Panc1 (cell line): Measurements from ENCODE around the gene ATP10D. TPM values are rescaled to one million over a fixed set of nuclear protein-coding genes. Genes with fewer than 3 reads are reported as not detected.

ENCODE experiments used
- ATAC-seq: fragments of 200-7000 bp; cut with Tn5 transposase; 2 replicates; pipeline ENCODE4 v1.9.1; 2020; ENCODE audit warnings: mild to moderate bottlenecking, moderate library complexity
- BruUV-seq: library from RNA; stranded (reverse); fragments of 400-500 nt; replicated peaks from 2 replicates; lab custom pipeline; 2021; lab: Mats Ljungman, UMichigan
- CTCF ChIA-PET: fragments of 300-600 bp; sonication (Branson Sonifier 250); formaldehyde crosslinking; loops from one replicate; lab custom pipeline; 2022; ENCODE audit warnings: antibody characterized with exemption; lab: Charles Lee
- POLR2A ChIA-PET: fragments of 300-600 bp; sonication (Branson Sonifier 250); formaldehyde crosslinking; loops from one replicate; lab custom pipeline; 2022; ENCODE audit warnings: antibody characterized with exemption; lab: Charles Lee
- DNase-seq: peaks from one replicate; pipeline ENCODE4 v3.0.0-alpha.2; 2010; ENCODE audit warnings: low read depth, low spot score
- H3K27ac ChIP-seq: 2 replicates; pipeline ENCODE4 v1.5.1; 2011; ENCODE audit warnings: mild to moderate bottlenecking, low read length, inconsistent platforms
- H3K27me3 ChIP-seq: fragments of 200-500 bp; sonication (Bioruptor generic); 2 replicates; pipeline ENCODE4 v1.6.0; 2014; ENCODE audit warnings: low read length, inconsistent platforms; ENCODE audit not compliant: control insufficient read depth, insufficient read depth
- H3K36me3 ChIP-seq: fragments of 200-500 bp; sonication (Bioruptor generic); 2 replicates; pipeline ENCODE4 v1.5.1; 2014; ENCODE audit warnings: inconsistent platforms, mild to moderate bottlenecking, low read length, moderate library complexity; ENCODE audit not compliant: control insufficient read depth, insufficient read depth
- H3K4me1 ChIP-seq: 2 replicates; pipeline ENCODE4 v1.5.1; 2011; ENCODE audit warnings: inconsistent platforms, mild to moderate bottlenecking, low read length, moderate library complexity; ENCODE audit not compliant: control insufficient read depth, insufficient read depth
- H3K4me3 ChIP-seq, 2 experiments: 2 replicates each; pipeline ENCODE4 v1.5.1; 2011 to 2012; ENCODE audit warnings: low read depth in 2 of 2, low read length in 2 of 2, mild to moderate bottlenecking in 2 of 2, inconsistent platforms in 1 of 2, moderate library complexity in 1 of 2
- H3K9me3 ChIP-seq: fragments of 200-500 bp; sonication (Bioruptor generic); 2 replicates; pipeline ENCODE4 v1.5.1; 2014; ENCODE audit warnings: low read depth, mild to moderate bottlenecking, inconsistent platforms, low read length, moderate library complexity; ENCODE audit not compliant: control insufficient read depth, insufficient read depth
- CTCF ChIP-seq: fragments of 450-650 bp; IDR thresholded peaks from 2 replicates; pipeline ENCODE4 v1.5.1; 2017; ENCODE audit warnings: mild to moderate bottlenecking
- POLR2AphosphoS5 ChIP-seq: IDR thresholded peaks from 2 replicates; pipeline ENCODE4 v1.6.1; 2012; ENCODE audit warnings: mild to moderate bottlenecking, low read depth, low read length, moderate library complexity
- REST ChIP-seq, 2 experiments: IDR thresholded peaks; 2 replicates each; pipeline ENCODE4 v1.6.1; 2011 to 2012; ENCODE audit warnings: low read depth in 2 of 2, control low read depth in 1 of 2, low read length in 1 of 2, mild to moderate bottlenecking in 1 of 2, moderate library complexity in 1 of 2; ENCODE audit not compliant: insufficient read depth in 1 of 2
- SIN3A ChIP-seq: IDR thresholded peaks from 2 replicates; pipeline ENCODE4 v1.6.1; 2012; ENCODE audit warnings: low read depth, mild to moderate bottlenecking, low read length, moderate library complexity, borderline replicate concordance; ENCODE audit not compliant: insufficient read depth
- TCF7L2 ChIP-seq: IDR thresholded peaks from 2 replicates; pipeline ENCODE4 v1.6.1; 2011; ENCODE audit warnings: mild to moderate bottlenecking, low read depth, low read length, inconsistent platforms
- in situ Hi-C: cut with HindIII; loops from 2 replicates; pipeline ENCODE4 v1.10.0; 2016; ENCODE audit warnings: low sequenced_read_pairs, low pct_unique_long_range_greater_than_20kb
- intact Hi-C: fragments of 100-400 bp; cut with micrococcal nuclease; formaldehyde crosslinking; loops from one replicate; pipeline ENCODE4 v1.10.0; 2022; ENCODE audit not compliant: unreplicated experiment
- total RNA-seq: library from RNA; stranded (reverse); gene quantifications from one replicate; pipeline ENCODE4 v1.2.1, GENCODE V29; 2021; ENCODE audit not compliant: unreplicated experiment

ATP10D gene
- total RNA-seq, 1 experiment from 2014 or later: 13.9 TPM

- ChIA-PET POLR2A (no interaction called here), CTCF (no interaction called here)
- no peak for DNase-seq
These were observed 155.8 kb downstream of the ATP10D start for GRCh38 chr4:47640911-47641310.

GRCh38 chr4:47641755-47642154 lies 156.7 kb downstream of the ATP10D start:
- Histone ChIP-seq H3K4me3 (no peak overlapping the region), H3K4me1 (no peaks in the 10 kb centered on the region), H3K27ac (no peak overlapping the region), H3K36me3 (no peaks in the 10 kb centered on the region), H3K27me3 (no peaks in the 10 kb centered on the region), H3K9me3 (no peaks in the 10 kb centered on the region)
- CTCF ChIA-PET: no interaction called here
- BruUV-seq: no TSS peak
- intact Hi-C loops (no loop called here), in situ Hi-C loops (no loop called here)
- DNase-seq (no peak), ATAC-seq (no peak)
- POLR2A ChIA-PET: no interaction called here
- TF ChIP-seq CTCF: no peak
- TF ChIP-seq POLR2AphosphoS5: no peak
- no peak for TF ChIP-seq REST (IDR thresholded peaks at IDR 0.05; ENCODE audit: insufficient read depth in 1 of 2, low read depth in 2 of 2, low read length in 1 of 2)
- no peak for TF ChIP-seq TCF7L2
- TF ChIP-seq SIN3A: no peak

More at GRCh38 chr4:47640911-47641310, 155.8 kb downstream of the ATP10D start:
- no peak overlapping the region for H3K4me3 ChIP-seq
- H3K4me1 ChIP-seq: no peaks in the 10 kb centered on the region
- H3K9me3 ChIP-seq: no peaks in the 10 kb centered on the region
- ATAC-seq: no peak
- TF ChIP-seq POLR2AphosphoS5: no peak
- TF ChIP-seq REST (IDR thresholded peaks at IDR 0.05; ENCODE audit: insufficient read depth in 1 of 2, low read depth in 2 of 2, low read length in 1 of 2): no peak
- no peak for TF ChIP-seq TCF7L2
- H3K27me3 ChIP-seq: no peaks in the 10 kb centered on the region
- intact Hi-C loops (no loop called here), in situ Hi-C loops (no loop called here)
- H3K36me3 ChIP-seq: no peaks in the 10 kb centered on the region
- no peak overlapping the region for H3K27ac ChIP-seq
- no TSS peak for BruUV-seq
